Measurements from ENCODE around the gene AWAT2.

DNA sequence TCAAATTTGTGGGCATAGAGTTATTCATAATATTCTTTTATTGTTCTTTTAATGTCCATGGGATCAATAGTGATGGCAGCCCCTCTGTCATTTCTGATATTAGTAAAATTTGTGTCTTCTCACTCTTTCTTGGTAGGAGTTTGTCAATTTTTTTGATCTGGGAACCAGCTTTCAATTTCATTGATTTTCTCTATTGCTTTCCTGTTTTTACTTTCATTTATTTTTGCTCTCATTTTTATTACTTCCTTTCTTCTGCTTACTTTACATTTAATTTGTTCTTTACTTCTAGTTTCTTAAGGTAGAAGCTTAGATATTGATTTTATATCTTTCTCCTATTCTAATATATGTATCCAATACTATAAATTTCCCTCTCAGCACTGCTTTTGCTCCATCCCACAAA is 40.7 kb downstream of the AWAT2 start:
- TF ChIP-seq, protein P1, sequence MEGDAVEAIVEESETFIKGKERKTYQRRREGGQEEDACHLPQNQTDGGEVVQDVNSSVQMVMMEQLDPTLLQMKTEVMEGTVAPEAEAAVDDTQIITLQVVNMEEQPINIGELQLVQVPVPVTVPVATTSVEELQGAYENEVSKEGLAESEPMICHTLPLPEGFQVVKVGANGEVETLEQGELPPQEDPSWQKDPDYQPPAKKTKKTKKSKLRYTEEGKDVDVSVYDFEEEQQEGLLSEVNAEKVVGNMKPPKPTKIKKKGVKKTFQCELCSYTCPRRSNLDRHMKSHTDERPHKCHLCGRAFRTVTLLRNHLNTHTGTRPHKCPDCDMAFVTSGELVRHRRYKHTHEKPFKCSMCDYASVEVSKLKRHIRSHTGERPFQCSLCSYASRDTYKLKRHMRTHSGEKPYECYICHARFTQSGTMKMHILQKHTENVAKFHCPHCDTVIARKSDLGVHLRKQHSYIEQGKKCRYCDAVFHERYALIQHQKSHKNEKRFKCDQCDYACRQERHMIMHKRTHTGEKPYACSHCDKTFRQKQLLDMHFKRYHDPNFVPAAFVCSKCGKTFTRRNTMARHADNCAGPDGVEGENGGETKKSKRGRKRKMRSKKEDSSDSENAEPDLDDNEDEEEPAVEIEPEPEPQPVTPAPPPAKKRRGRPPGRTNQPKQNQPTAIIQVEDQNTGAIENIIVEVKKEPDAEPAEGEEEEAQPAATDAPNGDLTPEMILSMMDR (IDR thresholded peaks at IDR 0.05) = no peak
- no peak for TF ChIP-seq POLR2A (IDR thresholded peaks at IDR 0.05)

Measured in testis (tissue), 2 donors.